K562 (cell line): ENCODE measurements around the gene XPR1.

Experiments used
- FOXM1 ChIP-seq, 2 experiments: fragments of 450-650 bp in 1 of 2; sonication (generic) in 1 of 2; formaldehyde crosslinking in 1 of 2; IDR thresholded peaks; 2 replicates each; pipeline versions ENCODE4 v1.6.1 to v1.9.0; 2017 to 2022; ENCODE audit warnings: low read depth in 2 of 2, mild to moderate bottlenecking in 2 of 2, missing genetic modification reagents in 1 of 2, moderate library complexity in 1 of 2
- GABPA ChIP-seq: fragments of 200-800 bp; sonication (Bioruptor generic); conservative IDR thresholded peaks from 2 replicates; pipeline ENCODE4 v1.6.1; 2016; ENCODE audit warnings: low read depth, missing genetic modification characterization, missing compliant biosample characterization
- KAT2B ChIP-seq: IDR thresholded peaks from one replicate; pipeline ENCODE4 v1.6.1; 2012; ENCODE audit warnings: low read depth, mild to moderate bottlenecking, control low read depth, inconsistent platforms, low read length, moderate library complexity
- NCOA6 ChIP-seq: fragments of 450-650 bp; IDR thresholded peaks from 2 replicates; pipeline ENCODE4 v1.6.1; 2017; ENCODE audit warnings: mild to moderate bottlenecking
- NR2C2 ChIP-seq, 2 experiments: fragments of 200-800 bp in 1 of 2; sonication (Bioruptor generic) in 1 of 2; sonication (generic) in 1 of 2; formaldehyde crosslinking in 1 of 2; IDR thresholded peaks; 2 replicates each; pipeline versions ENCODE4 v1.6.1 to v1.8.0; 2016 to 2022; ENCODE audit warnings: mild to moderate bottlenecking in 1 of 2, missing compliant biosample characterization in 1 of 2, missing genetic modification characterization in 1 of 2, missing genetic modification reagents in 1 of 2
- SIRT6 ChIP-seq: IDR thresholded peaks from one replicate; pipeline ENCODE4 v1.6.1; 2012; ENCODE audit warnings: low read depth, mild to moderate bottlenecking, control low read depth, inconsistent platforms, low read length, moderate library complexity
- SMAD1 ChIP-seq: fragments of 150-350 bp; IDR thresholded peaks from 2 replicates; pipeline ENCODE4 v1.6.1; 2014; ENCODE audit warnings: low read length, low read depth; ENCODE audit not compliant: partially characterized antibody
- SRSF3 ChIP-seq: fragments of 200-400 bp; formaldehyde crosslinking; IDR thresholded peaks from 2 replicates; pipeline ENCODE4 v1.6.1; 2016; ENCODE audit warnings: mild to moderate bottlenecking, low read length, moderate library complexity; ENCODE audit not compliant: insufficient read depth
- TCF7L2 ChIP-seq: fragments of 150-350 bp; IDR thresholded peaks from 2 replicates; pipeline ENCODE4 v1.6.1; 2016; ENCODE audit warnings: low read depth, mild to moderate bottlenecking, low read length, moderate library complexity
- TF ChIP-seq, protein P1 (sequence below), 3 experiments: IDR thresholded peaks in 2 of 3; conservative IDR thresholded peaks in 1 of 3; 2 replicates each; pipeline ENCODE4 v1.5.1; 2011 to 2012; ENCODE audit warnings: low read length in 3 of 3, mild to moderate bottlenecking in 3 of 3, control low read depth in 2 of 3, improper control_type of control experiment in 1 of 3, inconsistent platforms in 1 of 3, low read depth in 1 of 3, mixed read lengths in 1 of 3, moderate library complexity in 1 of 3; ENCODE audit not compliant: insufficient read depth in 2 of 3
- TF ChIP-seq, protein P2 (sequence below), 2 experiments: fragments of 450-650 bp; IDR thresholded peaks; 2 replicates each; pipeline ENCODE4 v1.6.1; 2016; ENCODE audit warnings: mild to moderate bottlenecking in 2 of 2, borderline replicate concordance in 1 of 2, low read depth in 1 of 2, moderate library complexity in 1 of 2

DNA sequence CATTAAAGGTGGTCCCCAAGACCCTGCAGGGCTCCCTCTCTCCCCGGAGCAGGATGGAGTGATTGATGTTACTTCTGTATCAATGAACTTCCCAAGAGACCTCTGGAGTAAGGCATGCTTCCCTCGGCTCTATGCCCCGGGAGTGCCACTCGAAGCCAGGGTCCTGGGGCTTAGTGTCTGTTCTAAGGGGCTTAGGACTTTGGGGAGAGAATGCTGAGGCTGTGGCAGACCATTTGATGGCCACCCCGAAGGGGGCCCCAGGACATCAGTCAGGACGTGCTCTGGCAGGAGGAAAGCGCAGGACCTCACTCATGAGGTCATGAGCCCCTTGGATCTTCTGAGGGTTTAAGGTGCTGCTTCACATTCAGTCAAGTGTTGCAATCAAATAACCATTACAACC lies 288.4 kb downstream of the XPR1 start:
- TF ChIP-seq NCOA6: no peak
- TF ChIP-seq, protein P1, sequence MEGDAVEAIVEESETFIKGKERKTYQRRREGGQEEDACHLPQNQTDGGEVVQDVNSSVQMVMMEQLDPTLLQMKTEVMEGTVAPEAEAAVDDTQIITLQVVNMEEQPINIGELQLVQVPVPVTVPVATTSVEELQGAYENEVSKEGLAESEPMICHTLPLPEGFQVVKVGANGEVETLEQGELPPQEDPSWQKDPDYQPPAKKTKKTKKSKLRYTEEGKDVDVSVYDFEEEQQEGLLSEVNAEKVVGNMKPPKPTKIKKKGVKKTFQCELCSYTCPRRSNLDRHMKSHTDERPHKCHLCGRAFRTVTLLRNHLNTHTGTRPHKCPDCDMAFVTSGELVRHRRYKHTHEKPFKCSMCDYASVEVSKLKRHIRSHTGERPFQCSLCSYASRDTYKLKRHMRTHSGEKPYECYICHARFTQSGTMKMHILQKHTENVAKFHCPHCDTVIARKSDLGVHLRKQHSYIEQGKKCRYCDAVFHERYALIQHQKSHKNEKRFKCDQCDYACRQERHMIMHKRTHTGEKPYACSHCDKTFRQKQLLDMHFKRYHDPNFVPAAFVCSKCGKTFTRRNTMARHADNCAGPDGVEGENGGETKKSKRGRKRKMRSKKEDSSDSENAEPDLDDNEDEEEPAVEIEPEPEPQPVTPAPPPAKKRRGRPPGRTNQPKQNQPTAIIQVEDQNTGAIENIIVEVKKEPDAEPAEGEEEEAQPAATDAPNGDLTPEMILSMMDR (IDR thresholded peaks at IDR 0.05 in 2 of 3, conservative IDR thresholded peaks at IDR 0.05 in 1 of 3; ENCODE audit: insufficient read depth in 2 of 3, low read depth in 1 of 3, low read length in 3 of 3): no peak
- no peak for TF ChIP-seq SIRT6
- TF ChIP-seq, protein P2, sequence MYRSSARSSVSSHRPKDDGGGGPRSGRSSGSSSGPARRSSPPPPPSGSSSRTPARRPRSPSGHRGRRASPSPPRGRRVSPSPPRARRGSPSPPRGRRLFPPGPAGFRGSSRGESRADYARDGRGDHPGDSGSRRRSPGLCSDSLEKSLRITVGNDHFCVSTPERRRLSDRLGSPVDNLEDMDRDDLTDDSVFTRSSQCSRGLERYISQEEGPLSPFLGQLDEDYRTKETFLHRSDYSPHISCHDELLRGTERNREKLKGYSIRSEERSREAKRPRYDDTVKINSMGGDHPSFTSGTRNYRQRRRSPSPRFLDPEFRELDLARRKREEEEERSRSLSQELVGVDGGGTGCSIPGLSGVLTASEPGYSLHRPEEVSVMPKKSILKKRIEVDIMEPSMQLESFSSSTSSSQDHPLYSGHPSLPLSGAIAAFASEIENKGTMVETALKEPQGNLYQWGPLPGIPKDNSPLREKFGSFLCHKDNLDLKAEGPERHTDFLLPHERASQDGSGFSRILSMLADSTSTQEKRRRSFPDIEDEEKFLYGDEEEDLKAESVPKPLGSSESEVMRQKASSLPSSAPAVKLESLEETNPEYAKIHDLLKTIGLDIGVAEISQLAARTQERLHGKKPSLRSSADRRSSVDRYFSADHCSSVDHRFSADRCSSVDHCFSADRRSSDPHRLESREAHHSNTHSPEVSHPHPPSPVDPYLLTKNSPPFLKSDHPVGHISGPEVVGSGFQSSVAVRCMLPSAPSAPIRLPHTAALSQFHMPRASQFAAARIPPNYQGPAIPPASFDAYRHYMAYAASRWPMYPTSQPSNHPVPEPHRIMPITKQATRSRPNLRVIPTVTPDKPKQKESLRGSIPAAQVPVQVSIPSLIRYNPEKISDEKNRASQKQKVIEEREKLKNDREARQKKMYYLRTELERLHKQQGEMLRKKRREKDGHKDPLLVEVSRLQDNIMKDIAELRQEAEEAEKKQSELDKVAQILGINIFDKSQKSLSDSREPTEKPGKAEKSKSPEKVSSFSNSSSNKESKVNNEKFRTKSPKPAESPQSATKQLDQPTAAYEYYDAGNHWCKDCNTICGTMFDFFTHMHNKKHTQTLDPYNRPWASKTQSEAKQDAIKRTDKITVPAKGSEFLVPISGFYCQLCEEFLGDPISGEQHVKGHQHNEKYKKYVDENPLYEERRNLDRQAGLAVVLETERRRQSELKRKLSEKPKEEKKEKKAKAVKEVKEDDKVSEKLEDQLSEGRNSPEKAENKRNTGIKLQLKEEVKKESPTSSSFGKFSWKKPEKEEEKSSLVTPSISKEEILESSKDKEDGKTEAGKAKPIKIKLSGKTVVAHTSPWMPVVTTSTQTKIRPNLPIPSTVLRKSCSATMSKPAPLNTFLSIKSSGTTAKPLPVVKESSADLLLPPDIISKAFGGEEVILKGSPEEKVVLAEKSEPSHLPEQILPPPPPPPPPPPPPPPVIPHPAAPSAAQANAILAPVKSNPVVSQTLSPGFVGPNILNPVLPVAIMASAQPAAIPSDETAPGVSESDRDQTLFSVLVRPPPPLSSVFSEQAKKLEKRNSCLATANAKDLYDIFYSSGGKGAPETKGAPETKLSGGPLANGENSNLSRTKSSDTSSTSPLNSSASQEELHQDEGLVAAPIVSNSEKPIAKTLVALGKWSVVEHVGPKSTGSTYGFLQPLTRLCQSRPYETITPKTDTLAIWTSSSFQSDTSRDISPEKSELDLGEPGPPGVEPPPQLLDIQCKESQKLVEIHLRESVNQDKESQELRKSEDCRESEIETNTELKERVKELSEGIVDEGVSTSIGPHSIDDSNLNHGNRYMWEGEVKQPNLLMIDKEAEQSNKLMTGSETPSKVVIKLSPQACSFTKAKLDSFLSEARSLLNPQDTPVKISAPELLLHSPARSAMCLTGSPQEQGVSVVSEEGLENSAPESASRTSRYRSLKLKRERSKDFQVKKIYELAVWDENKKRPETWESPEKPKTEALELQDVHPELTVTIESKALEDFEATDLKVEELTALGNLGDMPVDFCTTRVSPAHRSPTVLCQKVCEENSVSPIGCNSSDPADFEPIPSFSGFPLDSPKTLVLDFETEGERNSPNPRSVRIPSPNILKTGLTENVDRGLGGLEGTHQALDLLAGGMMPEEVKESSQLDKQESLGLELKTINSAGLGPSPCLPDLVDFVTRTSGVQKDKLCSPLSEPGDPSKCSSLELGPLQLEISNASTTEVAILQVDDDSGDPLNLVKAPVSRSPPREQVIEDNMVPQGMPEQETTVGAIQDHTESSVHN (IDR thresholded peaks at IDR 0.05; ENCODE audit: borderline replicate concordance in 1 of 2, low read depth in 1 of 2): no peak
- TF ChIP-seq FOXM1 (IDR thresholded peaks at IDR 0.05; ENCODE audit: low read depth): no peak
- no peak for TF ChIP-seq FOXM1 (CRISPR knock-in tag; IDR thresholded peaks at IDR 0.05; ENCODE audit: low read depth)
- TF ChIP-seq SRSF3: no peak
- no peak for TF ChIP-seq NR2C2 (CRISPR knock-in tag; IDR thresholded peaks at IDR 0.05)
- TF ChIP-seq NR2C2 (tag; IDR thresholded peaks at IDR 0.05): no peak
- TF ChIP-seq GABPA: no peak
- TF ChIP-seq TCF7L2: no peak
- no peak for TF ChIP-seq KAT2B
- no peak for TF ChIP-seq SMAD1
